Hematopoietic multipotent progenitor cell (in vitro differentiated cells): ENCODE results near the gene SLC6A20. TPM values are rescaled to one million over a fixed set of nuclear protein-coding genes. Genes with fewer than 3 reads are reported as not detected.

Experiments
- DNase-seq, 3 donors: peaks; one replicate each; pipeline ENCODE4 v3.0.0-alpha.2; 2011 to 2015; ENCODE audit warnings: low read depth in 2 of 3, low spot score in 2 of 3
- total RNA-seq: library from RNA; depleted of rRNA; stranded (reverse); fragments of >200 nt; gene quantifications from one replicate; pipeline ENCODE4 v1.2.3, GENCODE V29; 2012

SLC6A20 gene
- total RNA-seq, 1 donor = under 0.01 TPM

- no peak for DNase-seq
Observed at GRCh38 chr3:45779746-45780735, 16.3 kb downstream of the SLC6A20 start.

- DNase-seq = no peak
Observed at GRCh38 chr3:45778761-45779201, 17.6 kb downstream of the SLC6A20 start.

GRCh38 chr3:45777746-45778386 is 18.5 kb downstream of the SLC6A20 start:
- DNase-seq = no peak

- no peak for DNase-seq
Observed at GRCh38 chr3:45777111-45777745, 19.1 kb downstream of the SLC6A20 start.

GRCh38 chr3:45776611-45777010 is 19.7 kb downstream of the SLC6A20 start:
- no peak for DNase-seq

- no peak for DNase-seq
Observed at GRCh38 chr3:45776301-45776595, 20.1 kb downstream of the SLC6A20 start.

- DNase-seq = no peak
Observed at GRCh38 chr3:45775571-45776300, 20.6 kb downstream of the SLC6A20 start.

GRCh38 chr3:45774581-45775521 is 21.5 kb downstream of the SLC6A20 start:
- DNase-seq = no peak

- DNase-seq = no peak
Observed at GRCh38 chr3:45773714-45774449, 22.5 kb downstream of the SLC6A20 start.

GRCh38 chr3:45773072-45773471 is 23.3 kb downstream of the SLC6A20 start:
- DNase-seq = no peak

- no peak for DNase-seq
Observed at GRCh38 chr3:45772341-45773035, 23.8 kb downstream of the SLC6A20 start.

- no peak for DNase-seq
Observed at GRCh38 chr3:45771831-45772230, 24.5 kb downstream of the SLC6A20 start.

GRCh38 chr3:45771166-45771775 is 25.1 kb downstream of the SLC6A20 start:
- no peak for DNase-seq

GRCh38 chr3:45765958-45766357 is 30.4 kb downstream of the SLC6A20 start:
- DNase-seq = no peak

GRCh38 chr3:45765266-45765851 is 31.0 kb downstream of the SLC6A20 start:
- DNase-seq = no peak

- no peak for DNase-seq
Observed at GRCh38 chr3:45763303-45763675, 33.0 kb downstream of the SLC6A20 start.

GRCh38 chr3:45762647-45763302 is 33.6 kb downstream of the SLC6A20 start:
- no peak for DNase-seq
